Breast epithelium (tissue), 3 donors: ENCODE measurements around the gene RBM4.

ENCODE experiments used
- POLR2A ChIP-seq: fragments of 450-650 bp; IDR thresholded peaks from one replicate; pipeline ENCODE4 v1.6.1; 2016; ENCODE audit warnings: antibody characterized with exemption, mild to moderate bottlenecking, moderate library complexity
- POLR2AphosphoS5 ChIP-seq, 3 donors: sonication (generic); formaldehyde crosslinking; IDR thresholded peaks; one replicate each; pipeline ENCODE4 v1.6.1; 2017; ENCODE audit warnings: antibody characterized with exemption in 3 of 3
- TF ChIP-seq, protein P1 (sequence below), 3 donors: fragments of 450-650 bp; IDR thresholded peaks; one replicate each; pipeline ENCODE4 v1.5.1; 2016 to 2017; ENCODE audit warnings: antibody characterized with exemption in 3 of 3, mild to moderate bottlenecking in 3 of 3, moderate library complexity in 3 of 3

- TF ChIP-seq POLR2AphosphoS5 (IDR thresholded peaks at IDR 0.05) (no peak), POLR2A (no peak)
- TF ChIP-seq, protein P1, sequence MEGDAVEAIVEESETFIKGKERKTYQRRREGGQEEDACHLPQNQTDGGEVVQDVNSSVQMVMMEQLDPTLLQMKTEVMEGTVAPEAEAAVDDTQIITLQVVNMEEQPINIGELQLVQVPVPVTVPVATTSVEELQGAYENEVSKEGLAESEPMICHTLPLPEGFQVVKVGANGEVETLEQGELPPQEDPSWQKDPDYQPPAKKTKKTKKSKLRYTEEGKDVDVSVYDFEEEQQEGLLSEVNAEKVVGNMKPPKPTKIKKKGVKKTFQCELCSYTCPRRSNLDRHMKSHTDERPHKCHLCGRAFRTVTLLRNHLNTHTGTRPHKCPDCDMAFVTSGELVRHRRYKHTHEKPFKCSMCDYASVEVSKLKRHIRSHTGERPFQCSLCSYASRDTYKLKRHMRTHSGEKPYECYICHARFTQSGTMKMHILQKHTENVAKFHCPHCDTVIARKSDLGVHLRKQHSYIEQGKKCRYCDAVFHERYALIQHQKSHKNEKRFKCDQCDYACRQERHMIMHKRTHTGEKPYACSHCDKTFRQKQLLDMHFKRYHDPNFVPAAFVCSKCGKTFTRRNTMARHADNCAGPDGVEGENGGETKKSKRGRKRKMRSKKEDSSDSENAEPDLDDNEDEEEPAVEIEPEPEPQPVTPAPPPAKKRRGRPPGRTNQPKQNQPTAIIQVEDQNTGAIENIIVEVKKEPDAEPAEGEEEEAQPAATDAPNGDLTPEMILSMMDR (IDR thresholded peaks at IDR 0.05) = no peak
Measured at GRCh38 chr11:66653123-66653522, 14.6 kb downstream of the RBM4 start.
